GM23338 (cell line): ENCODE measurements around the gene UFM1.

Experiments
- CREB1 ChIP-seq: fragments of 250-450 bp; sonication (Bioruptor Pico); IDR thresholded peaks from 2 replicates; pipeline ENCODE4 v1.5.0; 2020; ENCODE audit warnings: low read depth, mild to moderate bottlenecking, moderate library complexity
- CTCF ChIP-seq, 2 experiments: fragments of 200-600 bp in 1 of 2; sonication (generic) in 1 of 2; conservative IDR thresholded peaks; 2 replicates each; pipeline versions ENCODE4 v1.5.1 to v1.6.1; 2016 to 2017; ENCODE audit warnings: antibody characterized with exemption in 2 of 2, low read depth in 2 of 2, mild to moderate bottlenecking in 2 of 2, moderate library complexity in 1 of 2
- EZH2 ChIP-seq: fragments of 200-600 bp; sonication (generic); IDR thresholded peaks from one replicate; pipeline ENCODE4 v1.8.0; 2017; ENCODE audit warnings: antibody characterized with exemption, mild to moderate bottlenecking, low read depth; ENCODE audit not compliant: unreplicated experiment
- EZH2phosphoT487 ChIP-seq: fragments of 200-600 bp; sonication (generic); IDR thresholded peaks from one replicate; pipeline ENCODE4 v1.8.1; 2018; ENCODE audit warnings: antibody characterized with exemption; ENCODE audit not compliant: unreplicated experiment
- JUNB ChIP-seq: IDR thresholded peaks from one replicate; pipeline ENCODE4 v1.6.1; 2016; ENCODE audit warnings: antibody characterized with exemption; ENCODE audit not compliant: unreplicated experiment
- NANOG ChIP-seq: IDR thresholded peaks from 2 replicates; pipeline ENCODE4 v1.6.1; 2016; ENCODE audit warnings: antibody characterized with exemption, borderline replicate concordance
- POLR2AphosphoS5 ChIP-seq: IDR thresholded peaks from 2 replicates; pipeline ENCODE4 v1.6.1; 2016; ENCODE audit warnings: antibody characterized with exemption, low read depth
- ZNF114 ChIP-seq: fragments of 250-450 bp; sonication (Bioruptor Pico); IDR thresholded peaks from 2 replicates; pipeline ENCODE4 v1.5.0; 2020; ENCODE audit warnings: mild to moderate bottlenecking, moderate library complexity

- TF ChIP-seq CTCF (conservative IDR thresholded peaks at IDR 0.05; ENCODE audit: low read depth in 2 of 2) (no peak; a peak in 1 of 4 replicates), JUNB (no peak), EZH2 (no peak), NANOG (no peak), CREB1 (CRISPR knock-in tag) (no peak), ZNF114 (no peak), POLR2AphosphoS5 (no peak), EZH2phosphoT487 (no peak)
These were observed 12.1 kb downstream of the UFM1 start for GRCh38 chr13:38361542-38362262.
